SK-MEL-5 (cell line): ENCODE data around the gene TMEM72. TPM values are rescaled to one million over a fixed set of nuclear protein-coding genes. Genes with fewer than 3 reads are reported as not detected.

Experiments
- DNase-seq: peaks from one replicate; pipeline ENCODE4 v3.0.0-alpha.2; 2016; ENCODE audit warnings: low read depth, low spot score
- in situ Hi-C: cut with HindIII; loops from 2 replicates; pipeline ENCODE4 v1.10.0; 2016; ENCODE audit warnings: low sequenced_read_pairs, high pct_unique_total_duplicates, low pct_unique_long_range_greater_than_20kb
- total RNA-seq: library from RNA; depleted of rRNA; stranded (reverse); fragments of >200 nt; shearing (Covaris generic); gene quantifications from 2 replicates; pipeline ENCODE4 v1.2.3, GENCODE V29; 2014

TMEM72 gene
- total RNA-seq, 1 experiment from 2014 or later, result not detected

DNA sequence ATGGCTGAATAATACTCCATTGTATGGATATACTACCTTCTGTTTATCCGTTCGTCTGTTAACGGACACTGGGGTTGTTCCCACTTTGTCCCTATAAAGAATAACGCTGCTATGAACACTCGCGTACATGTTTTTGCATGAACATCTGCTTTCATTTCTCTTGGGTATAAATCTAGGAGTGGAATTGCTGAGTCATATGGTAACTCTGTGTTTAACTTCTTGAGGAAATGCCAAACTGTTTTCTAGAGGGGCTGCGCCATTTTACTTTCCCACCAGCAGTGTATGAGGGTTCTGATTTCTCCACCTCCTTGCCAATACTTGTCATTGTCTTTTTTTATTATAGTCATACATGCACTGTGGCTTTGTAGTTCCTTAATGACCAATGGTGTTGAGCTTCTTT, 27.8 kb downstream of the TMEM72 start:
- in situ Hi-C loops, result no loop called here
- no peak for DNase-seq

DNA sequence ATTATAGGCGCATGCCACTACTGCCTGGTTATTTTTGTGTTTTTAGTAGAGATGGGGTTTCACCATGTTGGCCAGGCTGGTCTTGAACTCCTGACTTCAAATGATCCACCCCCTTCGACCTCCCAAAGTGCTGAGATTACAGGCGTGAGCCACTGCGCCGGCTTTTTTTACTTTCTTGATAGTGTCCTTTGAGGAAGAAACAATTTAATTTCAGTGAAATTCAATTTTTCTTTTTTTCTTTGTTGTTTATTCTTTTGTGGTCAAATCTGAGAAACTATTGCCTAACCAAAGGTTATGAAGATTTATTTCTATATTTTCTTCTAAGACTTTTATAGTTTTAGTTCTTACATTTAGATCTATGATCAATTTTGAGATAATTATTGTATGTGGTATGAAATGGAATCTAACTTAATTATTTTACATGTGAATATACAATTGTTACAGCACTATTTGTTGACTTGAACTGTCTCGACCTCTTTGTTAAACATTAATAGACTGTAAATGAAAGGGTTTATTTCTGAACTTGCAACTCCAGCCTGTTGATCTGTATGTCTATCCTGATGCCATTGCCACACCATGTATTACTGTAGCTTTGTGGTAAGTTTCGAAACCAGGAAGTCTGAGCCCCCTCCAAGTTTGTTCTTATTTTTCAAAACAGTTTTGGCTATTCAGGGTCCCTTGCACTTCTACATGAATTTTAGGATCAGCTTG, 28.7 kb downstream of the TMEM72 start:
- in situ Hi-C loops, result no loop called here
- no peak for DNase-seq

DNA sequence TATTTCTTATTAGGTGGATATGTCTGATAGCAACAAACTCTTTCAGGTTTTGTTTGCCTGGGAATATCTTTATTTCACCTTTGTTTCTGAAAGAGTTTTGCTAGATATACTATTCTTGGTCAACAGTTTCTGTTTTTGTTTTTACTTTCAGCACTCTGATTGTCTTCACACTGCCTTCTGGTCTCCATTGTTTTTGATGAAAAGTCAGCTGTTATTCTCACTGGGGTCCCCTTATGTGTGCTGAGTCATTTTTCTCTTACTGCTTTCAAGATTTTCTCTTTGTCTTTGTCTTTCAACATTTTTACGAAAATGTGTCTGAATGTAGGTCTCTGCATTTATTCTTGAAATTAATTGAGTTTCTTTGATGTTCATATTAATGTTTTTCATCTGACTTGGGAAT, 33.2 kb downstream of the TMEM72 start:
- in situ Hi-C loops, result no loop called here
- DNase-seq, result no peak

DNA sequence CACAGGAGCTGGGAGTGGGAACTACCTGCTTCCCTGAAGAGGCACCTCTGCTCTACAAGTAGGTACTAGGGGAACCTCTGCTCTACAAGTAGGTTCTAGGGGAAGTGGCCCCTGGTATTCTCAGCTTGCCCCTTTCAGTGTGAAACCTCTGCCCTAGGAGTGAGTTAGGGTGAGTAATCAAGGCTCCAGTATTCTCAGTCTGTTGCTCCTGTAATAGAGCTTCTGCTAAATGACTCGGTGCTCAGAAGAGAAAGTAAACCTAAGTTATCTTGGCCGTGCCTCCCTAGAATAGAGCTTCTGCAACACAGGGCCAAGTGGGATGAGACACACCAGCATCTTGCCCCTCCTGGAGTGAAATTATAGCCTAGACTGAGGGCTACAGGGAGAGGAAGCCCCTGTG, 35.1 kb downstream of the TMEM72 start:
- DNase-seq, result no peak
- in situ Hi-C loops, result no loop called here

DNA sequence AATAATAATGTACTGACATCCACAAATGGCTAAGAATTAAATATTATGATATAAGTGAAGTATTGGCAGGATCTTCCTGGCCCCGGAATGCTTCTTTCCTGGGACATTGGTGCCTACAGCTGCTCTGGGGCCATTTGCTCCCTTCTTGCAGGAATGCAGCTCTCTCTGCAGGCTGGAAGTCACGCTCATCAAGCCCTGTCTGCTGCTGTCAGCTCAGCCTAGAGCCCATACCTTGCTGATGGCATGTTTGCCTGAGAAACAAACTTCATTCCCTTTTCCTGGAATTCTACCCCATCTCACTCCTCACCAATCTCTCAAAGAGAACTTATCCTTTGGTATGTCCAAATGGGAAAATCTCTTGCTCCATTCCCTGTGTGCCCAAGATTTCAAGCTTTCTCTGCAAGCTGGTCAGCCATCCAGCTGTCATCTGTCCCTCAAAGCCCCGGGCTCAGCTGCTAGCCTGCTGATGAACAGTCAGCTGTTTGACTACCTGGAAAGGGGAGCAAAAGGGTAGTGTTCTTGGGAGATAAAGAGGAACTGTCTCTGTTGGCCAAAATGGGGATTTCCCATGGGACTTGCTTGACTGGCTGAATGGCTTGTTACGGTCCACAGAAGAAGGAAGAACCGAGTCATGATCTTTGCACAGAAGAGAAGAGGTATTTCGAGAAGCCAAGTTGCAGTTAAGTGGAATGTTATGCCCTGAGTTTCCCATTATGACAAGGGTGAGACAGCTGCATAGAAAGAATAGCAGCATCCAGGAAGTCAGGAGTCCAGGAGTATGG, 36.4 kb downstream of the TMEM72 start:
- peak; percentile 33 for DNase-seq
- in situ Hi-C loops, result no loop called here

DNA sequence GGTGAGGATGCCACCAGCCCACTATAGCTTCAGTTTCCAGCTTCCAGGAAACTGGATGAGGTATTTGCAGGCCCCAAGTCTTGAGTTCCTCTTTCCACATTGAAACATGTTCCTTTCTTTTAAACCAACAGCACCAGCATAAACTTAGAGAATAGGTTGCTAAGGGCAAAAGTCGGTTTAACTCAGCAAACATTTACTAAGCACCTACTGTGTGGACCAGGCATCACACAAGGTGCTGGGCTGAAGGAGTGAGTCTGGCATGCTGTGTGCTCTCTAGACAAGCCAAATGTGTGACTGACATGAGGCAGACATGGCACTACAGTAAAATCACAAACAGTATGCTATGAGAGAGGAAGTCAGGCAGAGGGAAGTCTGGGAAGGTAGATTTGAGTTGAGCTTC, 37.5 kb downstream of the TMEM72 start:
- DNase-seq, result no peak
- in situ Hi-C loops, result no loop called here

DNA sequence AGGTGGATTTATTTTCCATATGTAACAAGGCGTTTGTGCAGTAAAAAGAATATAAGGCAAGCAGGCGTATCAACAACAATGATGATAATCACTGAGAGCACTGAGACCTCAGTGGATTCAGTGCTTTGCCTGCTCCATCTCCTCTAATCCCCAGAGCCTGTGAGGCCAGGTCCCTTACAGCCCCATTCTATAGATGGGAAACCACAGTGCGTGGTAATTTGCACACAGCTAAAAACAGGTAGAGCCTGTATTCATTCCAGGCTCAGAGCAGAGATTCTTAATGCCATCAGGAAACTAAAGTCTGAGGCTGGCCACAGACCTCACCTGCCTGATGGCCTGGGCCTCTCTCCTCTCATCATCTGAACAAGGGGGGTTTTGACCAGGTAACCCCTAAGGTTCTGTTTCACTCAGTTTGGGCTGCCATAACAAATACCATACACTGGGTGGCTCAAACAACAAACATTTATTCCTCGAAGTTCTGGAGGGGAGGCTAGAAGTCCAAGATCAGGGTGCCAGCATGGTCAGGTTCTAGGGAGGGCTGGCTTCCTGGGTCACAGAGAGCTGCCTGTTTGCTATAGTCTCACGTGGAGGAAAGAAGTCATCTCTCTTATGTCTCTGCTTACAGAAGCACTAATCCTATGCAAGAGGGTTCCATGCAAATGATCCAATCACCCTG, 38.1 kb downstream of the TMEM72 start:
- DNase-seq, result no peak
- in situ Hi-C loops, result no loop called here

DNA sequence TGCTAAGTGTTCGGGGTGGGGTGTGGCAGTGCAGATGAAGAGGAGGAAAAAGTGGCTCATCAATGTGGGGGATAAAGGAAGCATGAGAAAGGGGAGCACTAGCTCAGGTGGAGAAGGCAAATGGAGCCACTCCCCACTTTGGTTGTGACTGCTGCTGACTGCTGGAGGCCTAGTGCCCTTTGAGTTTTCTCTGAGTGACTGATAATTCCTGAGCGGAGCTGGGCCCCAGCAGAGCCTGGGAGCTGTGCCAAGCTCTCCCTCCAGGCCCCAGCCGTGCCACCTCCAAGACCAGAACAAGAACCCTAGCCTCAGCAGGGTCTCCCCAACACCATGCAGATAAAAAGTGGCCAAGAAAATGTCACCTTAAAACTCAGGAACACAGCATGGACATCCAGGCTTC, 38.8 kb downstream of the TMEM72 start:
- in situ Hi-C loops, result no loop called here
- no peak for DNase-seq

DNA sequence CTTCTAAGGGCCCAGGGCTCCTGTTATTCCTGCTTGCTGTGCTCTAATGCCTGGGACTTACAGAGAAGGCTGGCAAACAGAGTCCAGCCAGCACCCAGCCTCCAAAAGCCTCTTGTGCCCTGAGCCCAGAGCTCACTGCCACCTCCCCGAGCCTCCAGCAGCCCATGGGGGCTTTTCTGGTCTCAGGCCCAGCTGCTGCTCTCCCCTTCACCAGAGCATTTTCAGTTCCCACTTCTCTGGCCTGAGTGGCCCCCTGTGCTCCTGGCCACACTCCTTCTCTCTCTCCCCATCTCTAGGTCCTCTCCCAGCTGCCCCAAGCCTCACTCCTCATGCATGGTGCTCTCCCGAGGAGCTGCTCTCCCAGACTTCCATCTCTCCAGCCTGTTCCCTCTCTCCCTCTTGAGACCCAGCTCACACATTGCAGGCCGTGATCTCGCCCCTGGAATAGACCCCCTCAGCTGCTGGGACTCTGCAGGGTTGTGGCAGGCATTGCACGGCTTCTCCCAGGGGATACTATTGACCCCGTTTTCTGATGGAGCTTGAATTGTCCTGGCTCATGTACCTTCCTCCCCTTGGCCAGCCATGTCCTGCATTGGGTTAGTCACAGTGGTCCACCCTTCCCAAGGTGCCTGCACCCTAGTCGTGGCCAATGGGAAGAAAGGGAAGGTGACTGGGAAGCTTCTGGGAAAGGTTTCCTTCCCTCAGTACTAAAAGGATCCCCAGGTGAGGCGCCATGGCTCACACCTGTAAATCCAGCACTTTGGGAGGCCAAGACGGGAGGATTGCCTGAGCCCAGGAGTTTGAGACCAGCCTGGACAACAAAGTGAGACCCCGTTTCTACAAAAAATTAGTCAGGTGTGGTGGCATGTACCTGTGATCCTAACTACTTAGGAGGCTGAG, 39.4 kb downstream of the TMEM72 start:
- no peak for DNase-seq
- in situ Hi-C loops, result no loop called here

DNA sequence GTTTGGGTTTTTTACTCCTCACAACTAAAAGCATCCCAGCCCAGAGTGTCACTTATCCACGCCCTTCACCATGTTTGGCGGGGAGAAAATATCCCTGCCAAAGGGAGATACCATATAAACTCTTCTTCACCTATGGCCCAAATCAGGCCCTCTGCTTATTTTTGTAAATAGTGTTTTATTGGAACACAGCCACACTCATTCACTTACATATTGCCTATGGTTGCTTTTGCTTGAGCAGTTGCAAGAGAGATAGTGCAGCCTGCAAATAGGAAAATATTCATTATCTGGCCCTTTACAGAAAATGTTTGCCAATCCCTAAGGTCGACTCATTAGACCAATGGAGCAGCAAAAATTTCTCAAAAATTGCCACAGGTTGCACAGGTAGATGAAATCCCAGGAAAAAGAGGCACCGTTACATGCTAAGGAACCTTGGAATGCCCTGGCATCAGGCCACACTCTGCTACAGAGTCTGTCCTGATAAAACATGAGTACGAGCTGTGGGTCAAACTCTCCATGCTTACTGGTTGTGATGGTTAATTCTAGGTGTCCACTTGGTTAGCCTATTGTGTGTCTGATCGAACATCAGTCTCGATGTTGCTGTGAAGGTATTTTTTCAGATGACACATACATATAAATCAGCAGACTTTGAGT, 40.6 kb downstream of the TMEM72 start:
- DNase-seq, result no peak
- in situ Hi-C loops, result no loop called here

DNA sequence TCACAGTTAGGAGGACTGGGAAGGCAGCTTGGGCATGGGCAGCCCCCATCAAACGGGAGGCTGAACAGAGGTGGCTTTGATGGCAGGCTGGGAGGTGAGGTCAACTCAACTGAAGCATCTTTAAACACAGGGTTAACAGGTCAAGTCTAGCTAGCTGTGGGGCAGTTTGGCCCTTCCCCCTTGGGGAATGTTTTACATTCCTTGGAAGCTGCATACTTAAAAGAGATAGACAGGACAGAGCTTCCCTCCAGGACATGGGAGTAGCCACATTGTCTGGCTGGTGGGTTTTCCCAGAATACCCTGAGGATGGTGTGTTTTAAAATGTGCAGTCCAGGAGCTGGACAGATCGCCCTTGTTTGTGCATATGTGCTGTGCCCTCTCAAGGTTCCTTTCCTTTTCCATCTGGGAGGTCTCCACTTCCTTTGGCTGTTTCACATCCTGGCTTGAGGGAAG, 41.7 kb downstream of the TMEM72 start:
- DNase-seq, result no peak
- in situ Hi-C loops, result no loop called here

DNA sequence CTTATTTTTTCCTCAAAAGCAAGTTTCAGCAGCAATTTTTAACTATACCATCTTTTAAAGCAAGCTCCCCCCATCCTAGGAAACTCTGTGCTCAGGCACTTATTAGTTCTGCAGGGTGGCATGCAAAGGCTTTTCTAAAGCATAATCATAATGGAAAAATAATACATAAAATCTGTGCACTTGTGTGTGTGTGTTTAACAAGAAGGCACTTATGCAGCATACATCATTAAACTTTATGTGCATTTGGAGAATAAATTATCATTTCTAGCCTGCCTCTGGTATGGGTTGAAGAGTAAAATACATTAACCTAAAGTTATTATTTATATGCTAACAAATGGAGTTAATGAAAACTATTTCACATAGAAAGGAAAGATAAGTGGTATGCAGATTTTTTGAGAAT, 42.9 kb downstream of the TMEM72 start:
- in situ Hi-C loops, result no loop called here
- DNase-seq, result no peak

DNA sequence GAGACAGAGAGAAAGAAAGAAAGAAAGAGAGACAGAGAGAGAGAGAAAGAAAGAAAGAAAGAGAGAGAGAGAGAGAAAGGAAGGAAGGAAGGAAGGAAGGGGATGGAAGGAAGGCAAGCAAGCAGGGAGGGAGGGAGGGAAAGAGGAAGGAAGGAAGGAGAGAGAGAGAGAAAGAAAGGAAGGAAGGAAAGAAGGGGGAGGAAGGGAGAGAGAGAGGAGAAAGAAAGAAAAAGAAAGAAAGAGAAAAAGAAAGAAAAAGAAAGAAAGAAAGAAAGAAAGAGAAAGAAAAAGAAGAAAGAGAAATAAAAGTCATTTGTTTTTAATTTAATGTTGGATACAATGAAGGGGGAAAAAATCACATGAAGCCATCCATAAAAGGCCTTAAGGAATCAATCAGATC, 43.8 kb downstream of the TMEM72 start:
- in situ Hi-C loops, result no loop called here
- DNase-seq, result no peak

DNA sequence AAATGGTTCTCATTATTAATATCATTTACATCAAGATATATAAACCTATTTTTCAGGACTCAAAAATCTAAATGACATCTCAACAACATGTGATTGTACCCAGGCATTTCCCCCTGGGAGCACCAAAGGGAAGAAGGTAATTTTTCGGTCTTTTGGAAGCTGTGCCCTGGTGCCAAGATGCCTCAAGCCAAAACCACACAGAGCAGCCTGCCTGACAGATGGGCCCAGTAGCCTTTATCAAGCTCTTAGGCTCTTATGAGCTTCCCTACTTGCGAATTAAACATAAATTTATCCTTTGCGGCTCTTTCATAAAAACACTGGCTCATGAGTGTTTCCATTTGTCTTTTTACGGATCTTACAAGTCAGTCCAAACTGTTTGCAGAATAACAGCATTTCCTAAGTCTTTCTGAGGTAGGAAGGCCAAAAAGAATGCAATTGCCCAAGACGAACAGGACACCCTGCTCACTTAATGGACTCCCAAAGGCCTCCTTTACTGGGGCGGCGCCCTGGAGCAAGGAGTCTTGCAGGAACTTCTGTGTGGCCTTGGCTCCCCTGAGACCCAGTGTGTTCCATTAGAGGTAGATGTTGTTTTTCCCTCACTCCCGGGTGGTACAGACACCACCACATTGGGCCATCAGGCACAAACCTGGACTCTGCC, 44.4 kb downstream of the TMEM72 start:
- in situ Hi-C loops, result no loop called here
- no peak for DNase-seq

DNA sequence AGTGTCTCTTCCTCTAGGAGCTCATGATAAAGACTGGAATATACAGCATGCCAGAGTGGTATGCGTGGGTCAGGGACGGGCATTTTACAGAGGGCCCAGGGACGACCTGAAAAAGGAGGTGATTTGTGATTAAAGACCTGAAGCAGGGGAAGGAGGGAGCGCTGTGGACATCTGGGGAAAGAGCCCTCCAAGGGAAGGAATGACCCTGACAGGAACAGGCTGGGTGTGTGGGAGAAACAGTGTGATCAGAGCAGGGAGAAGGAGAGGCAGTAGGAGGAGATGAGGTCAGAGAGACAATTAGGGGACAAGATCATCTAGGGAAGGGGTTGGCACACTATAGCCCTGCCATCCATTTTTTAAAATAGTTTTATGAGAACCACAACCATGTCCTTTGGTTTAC, 45.1 kb downstream of the TMEM72 start:
- DNase-seq, result no peak
- in situ Hi-C loops, result no loop called here

DNA sequence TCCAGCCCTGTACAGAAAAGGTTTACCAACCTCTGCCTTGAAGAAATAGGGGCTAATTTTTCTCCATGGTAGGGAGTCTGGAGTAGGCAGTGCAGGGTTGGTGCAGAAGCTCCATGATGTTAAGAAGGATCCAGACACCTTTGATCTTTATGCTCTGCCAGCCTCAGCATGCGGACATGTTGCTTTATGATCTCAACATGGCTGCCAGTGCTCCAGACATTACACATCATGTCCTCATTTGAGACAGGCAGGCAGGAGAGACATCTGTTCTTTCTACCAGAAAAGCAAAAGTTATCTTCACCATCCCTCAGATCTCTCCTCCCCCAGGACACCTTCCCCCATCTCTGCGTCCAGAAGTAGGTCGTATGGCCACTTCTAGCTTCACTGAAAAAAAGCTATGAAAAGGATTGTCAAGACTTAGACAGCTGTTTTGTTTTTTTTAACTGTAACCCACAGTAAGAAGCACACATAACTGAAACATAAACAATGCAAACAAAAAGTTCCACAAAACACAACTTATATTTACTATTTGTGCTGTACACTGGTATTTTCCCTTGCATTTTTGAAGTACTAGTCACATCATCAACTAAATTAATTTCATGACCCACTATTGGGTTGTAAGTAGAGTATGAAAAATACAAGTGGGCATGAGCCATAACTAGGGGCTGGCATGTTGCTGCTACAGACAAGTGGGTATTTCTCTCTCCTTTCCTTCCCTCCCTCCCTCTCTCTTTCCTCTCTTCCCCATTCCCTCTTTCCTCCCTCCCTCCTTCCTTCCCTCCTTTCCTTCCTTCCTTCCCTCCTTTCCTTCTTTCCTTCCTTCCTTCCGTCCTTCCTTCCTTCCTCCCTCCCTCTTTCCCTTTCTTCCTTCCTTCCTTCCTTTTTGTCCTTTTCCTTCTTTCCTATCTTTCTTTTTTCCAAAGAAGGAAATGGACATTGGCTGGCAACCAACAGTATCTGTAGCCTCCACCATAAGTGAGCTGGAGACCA, 45.9 kb downstream of the TMEM72 start:
- no peak for DNase-seq
- in situ Hi-C loops, result no loop called here
